Kidney glomerular epithelial cell (primary cell): ENCODE data around the gene WNT3.
A peak's percentile ranks its signal among the peaks of the same experiment; 100 is the strongest.
"Not testable (repeated sequence)": the region's sequence is repeated elsewhere in the genome, so short reads cannot be mapped to it uniquely, and the experiment has no call there.

Experiments
- DNase-seq: peaks from one replicate; lab custom pipeline; 2025; lab: John Stamatoyannopoulos, UW

Gene WNT3

DNA sequence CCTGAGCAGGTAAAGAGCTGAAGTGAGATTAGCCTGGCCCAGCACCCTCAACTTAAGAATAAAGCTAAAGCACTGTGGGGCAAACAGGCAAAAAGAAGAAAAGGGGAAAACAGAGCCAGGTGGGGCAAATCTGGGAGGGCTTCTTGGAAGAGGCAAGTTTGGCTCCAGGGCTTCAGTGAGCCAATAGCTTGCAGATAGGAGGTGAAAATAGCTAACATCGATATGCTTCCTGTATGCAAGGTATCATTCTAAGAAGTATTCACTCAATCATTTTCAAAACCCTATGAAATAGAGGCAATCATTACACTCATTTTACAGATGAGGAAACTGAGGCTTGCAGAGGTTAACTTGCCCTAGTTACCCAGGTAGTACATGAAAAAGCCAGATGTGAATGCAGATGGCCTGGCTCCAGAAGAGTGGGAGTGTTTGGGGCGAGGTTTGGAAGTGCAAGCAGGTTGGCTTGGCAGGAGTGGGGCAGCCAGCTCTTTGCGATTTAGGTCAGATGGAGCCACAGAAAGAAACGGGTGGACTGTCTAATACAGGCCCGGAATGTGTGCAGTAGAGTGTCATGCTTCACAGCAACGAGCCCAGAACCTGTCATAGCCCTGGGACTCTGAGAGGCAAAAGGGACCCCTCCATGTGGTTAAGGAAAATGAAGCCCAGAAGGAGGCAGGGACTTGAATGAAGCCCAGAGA lies 5.7 kb downstream of the WNT3 start:
- no peak for DNase-seq

GRCh38 chr17:46811978-46812583 lies 6.4 kb downstream of the WNT3 start:
- peak; percentile 91 for DNase-seq

DNA sequence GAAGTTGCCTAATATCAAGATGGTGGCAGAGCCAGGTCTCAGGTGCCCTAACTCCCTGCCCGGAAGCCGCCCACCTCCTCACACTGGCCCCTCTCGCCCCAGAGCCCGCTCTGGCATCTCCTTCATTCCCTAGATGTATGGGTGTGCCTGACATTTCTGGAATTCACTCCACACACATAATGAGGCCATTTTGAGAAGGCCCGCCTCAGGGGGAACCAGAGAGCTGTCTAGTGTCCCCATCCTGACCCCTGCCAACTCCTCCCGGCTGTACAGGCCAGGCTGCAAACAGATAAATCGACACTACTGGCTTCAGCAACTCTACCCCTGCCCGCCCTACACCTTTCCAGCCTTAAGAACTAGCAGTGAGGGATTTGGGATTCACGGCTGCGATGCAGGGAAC lies 7.7 kb downstream of the WNT3 start:
- no peak for DNase-seq

DNA sequence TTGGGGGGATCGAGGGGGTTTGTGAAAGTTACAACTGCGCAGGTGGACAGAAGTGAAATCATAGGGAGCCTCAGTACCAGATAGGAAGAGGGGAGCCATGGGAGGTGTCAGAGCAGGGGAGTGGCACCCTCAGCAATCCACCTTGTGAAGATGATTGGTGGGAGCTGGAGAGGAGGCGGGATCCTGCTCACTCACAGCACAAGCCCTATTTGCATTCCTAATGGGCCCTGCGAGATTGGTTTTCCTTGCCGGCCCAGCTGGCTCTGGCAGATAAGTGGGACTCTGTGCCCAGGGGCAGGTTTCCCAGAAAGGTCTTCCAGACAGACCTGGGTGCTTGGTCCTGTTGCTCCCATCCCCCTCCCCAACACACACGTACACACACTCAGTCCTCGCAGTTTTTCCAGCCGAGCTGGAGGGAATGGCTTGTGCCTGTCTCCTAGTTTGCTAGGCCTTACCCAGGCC lies 9.4 kb downstream of the WNT3 start:
- DNase-seq: no peak

DNA sequence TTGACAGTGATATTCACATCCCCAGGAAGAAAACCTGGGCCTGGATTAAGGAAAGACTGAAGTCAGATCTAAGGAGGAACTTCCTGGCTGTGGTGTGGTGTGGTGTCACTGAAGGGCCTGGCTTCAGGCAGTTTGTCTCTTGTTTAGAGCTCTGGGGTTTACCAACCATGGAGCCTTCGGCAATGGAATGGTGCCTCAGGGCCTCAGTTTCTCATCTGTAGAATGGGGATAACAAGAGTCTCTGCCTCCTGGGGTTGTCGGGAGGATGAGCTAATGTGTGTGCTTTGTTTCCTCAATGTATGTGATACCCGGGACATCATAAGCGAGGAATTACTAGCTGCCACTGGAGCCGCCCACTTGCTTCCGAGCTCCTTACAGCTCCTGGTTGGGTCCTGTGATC lies 12.7 kb downstream of the WNT3 start:
- no peak for DNase-seq

DNA sequence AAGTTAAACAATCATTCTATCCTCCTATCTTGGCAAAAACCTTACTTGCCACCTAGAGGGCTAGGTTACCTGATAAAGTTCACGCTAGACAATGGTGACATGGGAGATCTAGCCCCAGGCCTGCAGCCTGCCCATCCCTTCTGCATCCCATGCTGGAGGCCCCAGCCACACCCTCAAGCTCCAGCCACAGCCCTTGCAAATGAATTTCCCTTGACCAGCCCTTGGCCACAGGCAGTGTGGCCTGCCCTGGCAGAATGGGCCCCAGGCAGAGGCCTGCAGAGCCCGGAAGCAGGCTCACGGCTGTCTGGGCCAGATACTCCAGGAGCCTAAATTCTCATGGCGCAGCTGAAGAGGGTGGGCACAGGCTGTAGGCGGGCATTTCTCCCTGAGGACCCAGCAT lies 14.9 kb downstream of the WNT3 start:
- DNase-seq: no peak

GRCh38 chr17:46802800-46803199 lies 15.7 kb downstream of the WNT3 start:
- DNase-seq: no peak

GRCh38 chr17:46800573-46800972 lies 17.9 kb downstream of the WNT3 start:
- DNase-seq: no peak

GRCh38 chr17:46796956-46797530 lies 21.4 kb downstream of the WNT3 start:
- no peak for DNase-seq

DNA sequence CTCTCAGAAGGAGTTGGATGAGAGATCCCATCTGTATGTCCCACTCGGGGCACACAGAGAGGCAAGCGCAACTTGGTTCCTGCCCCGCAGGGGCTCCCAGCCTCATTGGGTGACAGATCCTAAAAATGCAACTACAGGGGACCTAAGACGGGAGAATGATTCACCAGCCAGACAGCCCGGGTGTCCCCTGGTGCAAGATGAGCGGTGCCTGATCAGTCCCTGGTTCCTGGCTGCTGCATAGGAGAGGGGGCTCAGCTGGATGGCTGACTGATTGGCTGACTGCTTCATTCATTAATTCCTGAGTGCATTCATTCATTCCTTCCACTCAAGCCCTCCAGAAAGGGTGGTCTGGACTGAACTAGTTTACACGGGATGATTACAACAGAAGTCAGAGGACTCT lies 22.0 kb downstream of the WNT3 start:
- no peak for DNase-seq

DNA sequence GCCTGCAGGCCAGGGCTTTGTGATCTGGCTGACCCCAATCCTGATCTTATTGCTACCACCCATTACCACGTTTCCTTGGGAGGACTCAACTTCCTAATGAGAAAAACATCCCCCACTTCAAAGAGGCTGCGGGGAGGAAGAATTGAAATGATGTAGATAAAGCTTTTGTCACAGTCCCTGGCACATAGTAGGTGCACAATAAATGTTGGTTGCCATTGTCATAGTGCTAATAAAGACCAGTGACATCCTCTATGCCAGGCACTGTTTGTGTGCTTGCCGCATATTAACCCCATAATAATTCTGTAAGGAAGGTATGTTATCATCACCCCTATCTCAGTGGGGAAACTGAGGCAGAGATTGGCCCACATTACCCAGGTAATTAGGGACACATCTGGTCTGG lies 22.4 kb downstream of the WNT3 start:
- no peak for DNase-seq

- no peak for DNase-seq
Measured at GRCh38 chr17:46795379-46795952, 23.0 kb downstream of the WNT3 start.

DNA sequence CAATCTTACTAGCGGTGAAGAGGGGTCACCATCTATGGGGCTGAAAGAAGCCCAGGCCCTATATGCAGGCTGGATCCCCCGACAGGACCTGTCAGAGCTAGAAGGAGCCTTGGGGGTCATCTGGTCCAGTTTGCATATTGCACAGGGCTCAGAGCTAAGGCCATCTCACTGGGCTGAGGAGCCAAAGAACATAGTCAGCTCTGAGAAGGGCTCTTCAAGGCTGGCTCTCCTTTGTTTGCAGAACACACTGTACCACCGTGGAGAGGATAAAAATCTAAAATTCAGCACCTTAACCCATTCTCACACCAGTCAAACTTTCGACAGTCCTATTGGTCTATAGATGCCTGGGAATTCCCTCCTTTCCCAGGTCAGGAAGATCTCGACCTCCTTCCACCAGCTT lies 24.2 kb downstream of the WNT3 start:
- DNase-seq: no peak

- DNase-seq: no peak
Measured at GRCh38 chr17:46793541-46793940, 25.0 kb downstream of the WNT3 start.

DNA sequence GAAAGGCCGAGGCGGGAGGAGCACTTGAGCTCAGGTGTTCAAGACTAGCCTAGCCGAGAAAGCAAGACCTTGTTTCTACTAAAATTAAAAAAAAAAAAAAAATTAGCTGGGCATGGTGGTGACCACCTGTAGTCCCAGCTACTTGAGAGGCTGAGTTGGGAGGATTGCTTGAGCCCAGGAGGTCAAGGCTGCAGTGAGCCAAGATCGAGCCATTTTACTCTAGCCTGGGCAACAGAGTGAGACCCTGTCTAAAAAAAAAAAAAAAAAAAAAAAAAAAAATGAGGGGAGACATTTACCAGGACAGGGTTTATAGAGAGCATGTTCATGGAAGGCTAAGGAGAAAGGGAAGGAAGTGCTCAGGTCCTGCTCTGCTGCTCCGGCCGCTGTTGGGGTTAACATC lies 25.5 kb downstream of the WNT3 start:
- DNase-seq: not testable (repeated sequence)

DNA sequence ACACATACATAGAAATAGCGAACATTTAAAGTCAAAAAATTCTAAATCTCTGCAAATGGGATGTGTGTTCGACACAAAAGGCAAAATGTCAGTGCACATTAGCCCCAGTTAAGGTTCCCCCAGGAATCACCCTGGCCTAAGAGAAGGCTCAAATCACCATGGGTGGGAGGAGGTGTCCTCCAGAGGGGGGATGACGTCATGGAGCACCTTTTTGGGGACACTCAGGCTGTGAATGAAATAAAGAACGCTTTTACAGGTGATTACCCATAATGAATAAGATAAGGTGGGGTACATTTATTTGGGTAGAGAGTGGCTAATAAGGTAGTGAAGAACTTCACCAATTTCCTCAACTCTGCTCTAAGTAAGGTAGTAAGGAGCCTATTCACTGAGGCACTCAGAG lies 26.4 kb downstream of the WNT3 start:
- DNase-seq: no peak

GRCh38 chr17:46791531-46791930 lies 27.0 kb downstream of the WNT3 start:
- no peak for DNase-seq

DNA sequence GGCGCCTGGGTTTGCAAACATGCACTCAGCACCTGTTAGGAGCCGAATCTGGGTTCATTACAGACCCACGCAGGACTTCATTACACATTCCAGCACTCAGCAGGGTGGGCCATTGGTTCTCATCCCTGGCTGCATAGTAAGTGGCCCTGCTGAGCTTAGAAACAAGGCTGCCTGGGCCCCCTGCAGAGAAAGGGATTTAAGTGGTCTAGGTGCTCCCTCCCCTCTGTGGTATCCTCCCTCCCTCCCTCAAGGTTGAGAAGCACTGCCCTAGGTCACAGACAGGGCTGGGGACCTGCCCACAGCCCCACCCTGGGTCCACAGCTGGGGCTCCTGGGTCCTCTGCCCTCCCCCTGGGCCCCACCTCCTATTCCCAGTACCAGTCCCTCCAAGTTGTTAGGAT lies 28.3 kb downstream of the WNT3 start:
- DNase-seq: no peak

GRCh38 chr17:46789610-46790009 lies 28.9 kb downstream of the WNT3 start:
- no peak for DNase-seq

- DNase-seq: no peak
Measured at GRCh38 chr17:46788796-46789195, 29.7 kb downstream of the WNT3 start.

GRCh38 chr17:46788300-46788699 lies 30.2 kb downstream of the WNT3 start:
- DNase-seq: no peak

DNA sequence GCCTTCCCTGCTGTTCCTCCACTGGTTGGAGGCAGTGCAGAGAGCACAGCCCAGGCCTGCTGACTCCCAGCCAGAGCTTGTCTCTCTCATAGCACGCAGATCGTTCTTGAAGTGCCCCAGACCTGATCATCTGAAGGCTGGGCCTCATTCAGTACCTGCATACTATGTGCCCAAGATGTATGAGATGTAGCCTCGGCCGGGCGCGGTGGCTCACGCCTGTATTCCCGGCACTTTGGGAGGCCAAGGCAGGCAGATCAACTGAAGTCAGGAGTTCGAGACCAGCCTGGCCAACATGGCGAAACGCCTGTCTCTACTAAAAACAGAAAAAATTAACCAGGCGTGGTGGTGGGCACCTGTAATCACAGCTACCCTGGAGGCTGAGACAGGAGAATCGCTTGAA lies 31.0 kb downstream of the WNT3 start:
- no peak for DNase-seq

GRCh38 chr17:46785696-46786095 lies 32.8 kb downstream of the WNT3 start:
- DNase-seq: no peak
